ENCODE results near the gene OSM. TPM values are rescaled to one million over a fixed set of nuclear protein-coding genes. Genes with fewer than 3 reads are reported as not detected.

The OSM gene
- polyA plus RNA-seq, 1 of the 3 experiments (the other 2 are of a cell fraction), result not detected

DNA sequence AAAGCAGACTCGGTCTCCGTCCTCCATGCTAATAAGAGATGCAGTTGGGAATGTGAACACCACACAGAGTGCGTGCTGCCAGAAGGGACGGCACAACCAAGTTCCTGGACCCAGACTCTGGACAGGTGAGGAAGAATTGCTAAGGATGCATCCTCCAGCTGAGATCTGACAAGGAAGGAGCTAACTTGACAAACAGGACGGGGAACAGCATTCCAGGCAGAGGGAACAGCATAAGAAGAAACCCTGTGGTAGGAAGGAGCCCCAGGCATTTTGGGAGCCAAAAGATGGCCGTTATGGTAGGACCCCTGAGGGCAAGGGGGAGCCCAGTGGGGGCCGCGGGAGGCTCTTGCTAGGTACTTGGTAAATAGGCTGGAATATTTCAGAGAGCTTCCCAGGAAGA, 6.0 kb downstream of the OSM start:
- no peak overlapping the region for H2AFZ ChIP-seq (ENCODE audit: low read depth)
- H3K36me3 ChIP-seq (replicated peaks in 1 of 2; ENCODE audit: control insufficient read depth in 1 of 2, insufficient read depth in 2 of 2, low read length in 1 of 2), result no peaks in the 10 kb centered on the region
- H3K27me3 ChIP-seq (ENCODE audit: insufficient read depth), result no peaks in the 10 kb centered on the region
- 89% methylated on average over 7 of the region's 8 CpGs for WGBS (ENCODE audit: low lambda C conversion rate)
- H3K27ac ChIP-seq (ENCODE audit: low read depth in 2 of 2, low read length in 1 of 2), result no peak overlapping the region
- H4K20me1 ChIP-seq (ENCODE audit: insufficient read depth), result no peaks in the 10 kb centered on the region
- peaks cover 3 to 5% of the 10 kb centered on the region in 2 experiments; a peak in 2 of 4 replicates for H3K4me1 ChIP-seq (ENCODE audit: control insufficient read depth in 1 of 2, insufficient read depth in 2 of 2, low read depth in 1 of 2, low read length in 1 of 2)
- H3K79me2 ChIP-seq (ENCODE audit: insufficient read depth), result no peaks in the 10 kb centered on the region
- no peak overlapping the region for H3K4me2 ChIP-seq
- no peaks in the 10 kb centered on the region for H3F3A ChIP-seq (replicated peaks; ENCODE audit: insufficient read depth)
- no peaks in the 10 kb centered on the region for H3K9me3 ChIP-seq
- CTCF ChIA-PET, result interaction anchor here (0.7 to 5.6 kb wide), 9 partner anchors 17 to 635 kb away, joined by 3 to 43 read pairs (median 4); partner anchors contain the start of genes RNF215 and SEC14L2
- H3K9ac ChIP-seq, result no peak overlapping the region
- H3K4me3 ChIP-seq (ENCODE audit: low read depth in 2 of 2, low read length in 1 of 2), result no peak overlapping the region
- no peaks in the 10 kb centered on the region for H3K9me2 ChIP-seq
- DNase-seq, result no peak
- POLR2A ChIA-PET, result no interaction called here
- TF ChIP-seq RCOR1 (IDR thresholded peaks at IDR 0.05; ENCODE audit: low read length) (no peak), CTCF (IDR thresholded peaks at IDR 0.05) (no peak), FOXM1 (IDR thresholded peaks at IDR 0.05; ENCODE audit: low read depth) (no peak), USF2 (IDR thresholded peaks at IDR 0.05; ENCODE audit: borderline replicate concordance, low read depth, low read length) (no peak), FOXJ3 (CRISPR knock-in tag; IDR thresholded peaks at IDR 0.05) (no peak), JUND (IDR thresholded peaks at IDR 0.05) (no peak), MXI1 (IDR thresholded peaks at IDR 0.05; ENCODE audit: low read depth, low read length) (no peak)
- TF ChIP-seq, protein P1, sequence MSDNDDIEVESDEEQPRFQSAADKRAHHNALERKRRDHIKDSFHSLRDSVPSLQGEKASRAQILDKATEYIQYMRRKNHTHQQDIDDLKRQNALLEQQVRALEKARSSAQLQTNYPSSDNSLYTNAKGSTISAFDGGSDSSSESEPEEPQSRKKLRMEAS (IDR thresholded peaks at IDR 0.05; ENCODE audit: low read depth), result no peak

DNA sequence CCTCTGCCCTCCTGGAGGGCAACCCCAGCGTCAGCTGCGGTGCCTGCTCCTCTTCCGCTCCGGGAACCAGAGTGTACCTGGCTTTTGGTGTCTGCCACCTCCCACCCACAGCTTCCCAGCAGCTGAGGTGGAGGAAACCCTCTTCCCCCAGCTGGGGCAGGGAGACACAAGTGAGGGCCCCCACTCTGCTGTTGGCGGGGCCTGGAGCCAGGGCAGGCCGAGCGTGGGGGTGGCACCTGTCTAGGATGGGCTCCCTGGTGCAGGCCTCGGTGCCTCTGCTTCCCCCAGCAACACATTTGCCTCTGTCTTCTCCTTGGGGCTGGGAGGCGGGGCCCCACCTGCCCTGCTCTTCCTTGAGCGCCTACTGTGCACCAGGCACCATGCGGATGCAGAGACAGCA, 6.4 kb downstream of the OSM start:
- no peaks in the 10 kb centered on the region for H3K9me2 ChIP-seq
- no peaks in the 10 kb centered on the region for H3K79me2 ChIP-seq (ENCODE audit: insufficient read depth)
- CTCF ChIA-PET, result interaction anchor here (1.4 to 5.6 kb wide), 5 partner anchors 127 to 635 kb away, joined by 4 to 43 read pairs (median 5); partner anchors contain the start of genes RNF215 and SEC14L2
- H3K9me3 ChIP-seq, result no peaks in the 10 kb centered on the region
- TF ChIP-seq, protein P2, sequence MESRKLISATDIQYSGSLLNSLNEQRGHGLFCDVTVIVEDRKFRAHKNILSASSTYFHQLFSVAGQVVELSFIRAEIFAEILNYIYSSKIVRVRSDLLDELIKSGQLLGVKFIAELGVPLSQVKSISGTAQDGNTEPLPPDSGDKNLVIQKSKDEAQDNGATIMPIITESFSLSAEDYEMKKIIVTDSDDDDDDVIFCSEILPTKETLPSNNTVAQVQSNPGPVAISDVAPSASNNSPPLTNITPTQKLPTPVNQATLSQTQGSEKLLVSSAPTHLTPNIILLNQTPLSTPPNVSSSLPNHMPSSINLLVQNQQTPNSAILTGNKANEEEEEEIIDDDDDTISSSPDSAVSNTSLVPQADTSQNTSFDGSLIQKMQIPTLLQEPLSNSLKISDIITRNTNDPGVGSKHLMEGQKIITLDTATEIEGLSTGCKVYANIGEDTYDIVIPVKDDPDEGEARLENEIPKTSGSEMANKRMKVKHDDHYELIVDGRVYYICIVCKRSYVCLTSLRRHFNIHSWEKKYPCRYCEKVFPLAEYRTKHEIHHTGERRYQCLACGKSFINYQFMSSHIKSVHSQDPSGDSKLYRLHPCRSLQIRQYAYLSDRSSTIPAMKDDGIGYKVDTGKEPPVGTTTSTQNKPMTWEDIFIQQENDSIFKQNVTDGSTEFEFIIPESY (IDR thresholded peaks at IDR 0.05; ENCODE audit: borderline replicate concordance, low read depth), result no peak
- no peak for TF ChIP-seq RXRA (IDR thresholded peaks at IDR 0.05; ENCODE audit: borderline replicate concordance, low read depth)
- TF ChIP-seq ELF1 (IDR thresholded peaks at IDR 0.05), result no peak
- no peak for TF ChIP-seq NFIC (IDR thresholded peaks at IDR 0.05; ENCODE audit: borderline replicate concordance)
- no peak for TF ChIP-seq GATA2 (CRISPR knock-in tag; IDR thresholded peaks at IDR 0.05)
- TF ChIP-seq MEF2A (IDR thresholded peaks at IDR 0.05; ENCODE audit: borderline replicate concordance, low read depth), result no peak
- TF ChIP-seq TAF1 (IDR thresholded peaks at IDR 0.05; ENCODE audit: borderline replicate concordance, low read depth, low read length), result no peak
- TF ChIP-seq USF2 (IDR thresholded peaks at IDR 0.05; ENCODE audit: borderline replicate concordance, low read depth, low read length), result no peak
- TF ChIP-seq TEAD4 (IDR thresholded peaks at IDR 0.05; ENCODE audit: borderline replicate concordance, insufficient read depth), result no peak
- TF ChIP-seq RAD21 (IDR thresholded peaks at IDR 0.05; ENCODE audit: low read length), result no peak
- no peak overlapping the region for H3K4me2 ChIP-seq
- no peak for DNase-seq
- no peaks in the 10 kb centered on the region for H3F3A ChIP-seq (replicated peaks; ENCODE audit: insufficient read depth)
- H4K20me1 ChIP-seq (ENCODE audit: insufficient read depth), result no peaks in the 10 kb centered on the region
- H2AFZ ChIP-seq (ENCODE audit: low read depth), result no peak overlapping the region
- WGBS (ENCODE audit: low lambda C conversion rate), result 86% methylated on average over 6 of the region's 11 CpGs
- no peak overlapping the region for H3K27ac ChIP-seq (ENCODE audit: low read depth in 2 of 2, low read length in 1 of 2)
- no peak overlapping the region for H3K9ac ChIP-seq
- H3K4me3 ChIP-seq (ENCODE audit: low read depth in 2 of 2, low read length in 1 of 2), result no peak overlapping the region
- H3K4me1 ChIP-seq (ENCODE audit: control insufficient read depth in 1 of 2, insufficient read depth in 2 of 2, low read depth in 1 of 2, low read length in 1 of 2), result peaks cover 3 to 5% of the 10 kb centered on the region in 2 experiments; a peak in 2 of 4 replicates
- no peaks in the 10 kb centered on the region for H3K36me3 ChIP-seq (replicated peaks in 1 of 2; ENCODE audit: control insufficient read depth in 1 of 2, insufficient read depth in 2 of 2, low read length in 1 of 2)
- H3K27me3 ChIP-seq (ENCODE audit: insufficient read depth), result no peaks in the 10 kb centered on the region
- POLR2A ChIA-PET, result no interaction called here

Data from SK-N-SH (cell line).